Measurements from ENCODE around the gene GALNT2. TPM values are rescaled to one million over a fixed set of nuclear protein-coding genes. Genes with fewer than 3 reads are reported as not detected.
A peak's percentile ranks its signal among the peaks of the same experiment; 100 is the strongest.

Gene GALNT2
- total RNA-seq, 1 experiment from 2014 or later: 141 TPM

GRCh38 chr1:230091473-230092231 is 24.6 kb downstream of the GALNT2 start:
- TF ChIP-seq CTCF (IDR thresholded peaks at IDR 0.05; ENCODE audit: unreplicated experiment): no peak
- CTCF ChIA-PET: interaction anchor here (0.6 to 1.7 kb wide), 6 partner anchors 8 to 432 kb away, joined by 3 to 17 read pairs (median 4); no protein-coding TSS in a partner anchor
- intact Hi-C loops (cut with micrococcal nuclease; ENCODE audit: unreplicated experiment): loop anchor here (1.0 to 2.0 kb wide), 2 partner anchors 13 to 123 kb away; no protein-coding TSS in a partner anchor
- H3K4me3 Mint-ChIP-seq (ENCODE audit: low read depth, unreplicated experiment): peak overlapping the region; percentile 55
- BruUV-seq (replicated peaks): TSS peak; percentile 99
- H3K27me3 Mint-ChIP-seq (ENCODE audit: unreplicated experiment): no peaks in the 10 kb centered on the region
- no peaks in the 10 kb centered on the region for H3K9me3 Mint-ChIP-seq (ENCODE audit: low read depth, unreplicated experiment)
- peak; percentile 64 for DNase-seq
- peaks cover 17% of the 10 kb centered on the region for H3K36me3 Mint-ChIP-seq (ENCODE audit: insufficient read depth, unreplicated experiment)
- peak overlapping the region; percentile 90 for H3K27ac Mint-ChIP-seq (ENCODE audit: unreplicated experiment)
- H3K4me1 Mint-ChIP-seq (ENCODE audit: low read depth, unreplicated experiment): peaks cover 65% of the 10 kb centered on the region

- Mint-ChIP-seq H3K27me3 (ENCODE audit: unreplicated experiment) (no peaks in the 10 kb centered on the region), H3K36me3 (ENCODE audit: insufficient read depth, unreplicated experiment) (peaks cover 14% of the 10 kb centered on the region), H3K27ac (ENCODE audit: unreplicated experiment) (no peak overlapping the region), H3K9me3 (ENCODE audit: low read depth, unreplicated experiment) (no peaks in the 10 kb centered on the region), H3K4me3 (ENCODE audit: low read depth, unreplicated experiment) (no peak overlapping the region), H3K4me1 (ENCODE audit: low read depth, unreplicated experiment) (peaks cover 34% of the 10 kb centered on the region)
- intact Hi-C loops (cut with micrococcal nuclease; ENCODE audit: unreplicated experiment): no loop called here
- CTCF ChIA-PET: interaction anchor here (0.9 to 1.0 kb wide), 2 partner anchors 9 to 92 kb away, joined by 3 to 4 read pairs; no protein-coding TSS in a partner anchor
- no peak for TF ChIP-seq CTCF (IDR thresholded peaks at IDR 0.05; ENCODE audit: unreplicated experiment)
- BruUV-seq (replicated peaks): no TSS peak
- DNase-seq: no peak
Measured at GRCh38 chr1:230094746-230095145, 27.7 kb downstream of the GALNT2 start.

GRCh38 chr1:230095938-230096337 is 28.9 kb downstream of the GALNT2 start:
- no peak overlapping the region for H3K4me3 Mint-ChIP-seq (ENCODE audit: low read depth, unreplicated experiment)
- TF ChIP-seq CTCF (IDR thresholded peaks at IDR 0.05; ENCODE audit: unreplicated experiment): no peak
- peaks cover 5% of the 10 kb centered on the region for H3K36me3 Mint-ChIP-seq (ENCODE audit: insufficient read depth, unreplicated experiment)
- H3K9me3 Mint-ChIP-seq (ENCODE audit: low read depth, unreplicated experiment): no peaks in the 10 kb centered on the region
- intact Hi-C loops (cut with micrococcal nuclease; ENCODE audit: unreplicated experiment): no loop called here
- BruUV-seq (replicated peaks): no TSS peak
- H3K27me3 Mint-ChIP-seq (ENCODE audit: unreplicated experiment): no peaks in the 10 kb centered on the region
- CTCF ChIA-PET: no interaction called here
- DNase-seq: no peak
- no peak overlapping the region for H3K27ac Mint-ChIP-seq (ENCODE audit: unreplicated experiment)
- H3K4me1 Mint-ChIP-seq (ENCODE audit: low read depth, unreplicated experiment): peaks cover 24% of the 10 kb centered on the region

- Mint-ChIP-seq H3K27ac (ENCODE audit: unreplicated experiment) (no peak overlapping the region), H3K4me3 (ENCODE audit: low read depth, unreplicated experiment) (no peak overlapping the region), H3K9me3 (ENCODE audit: low read depth, unreplicated experiment) (no peaks in the 10 kb centered on the region), H3K36me3 (ENCODE audit: insufficient read depth, unreplicated experiment) (peaks cover 5% of the 10 kb centered on the region), H3K27me3 (ENCODE audit: unreplicated experiment) (no peaks in the 10 kb centered on the region), H3K4me1 (ENCODE audit: low read depth, unreplicated experiment) (peaks cover 24% of the 10 kb centered on the region)
- no peak for DNase-seq
- CTCF ChIA-PET: no interaction called here
- BruUV-seq (replicated peaks): no TSS peak
- TF ChIP-seq CTCF (IDR thresholded peaks at IDR 0.05; ENCODE audit: unreplicated experiment): no peak
- intact Hi-C loops (cut with micrococcal nuclease; ENCODE audit: unreplicated experiment): no loop called here
Measured at GRCh38 chr1:230097370-230097769, 30.3 kb downstream of the GALNT2 start.

Data from Calu3 (cell line).